ENCODE data around the gene PPIG.

GRCh38 chr2:169667583-169667982, 83.4 kb downstream of the PPIG start:
- TF ChIP-seq, protein P1, sequence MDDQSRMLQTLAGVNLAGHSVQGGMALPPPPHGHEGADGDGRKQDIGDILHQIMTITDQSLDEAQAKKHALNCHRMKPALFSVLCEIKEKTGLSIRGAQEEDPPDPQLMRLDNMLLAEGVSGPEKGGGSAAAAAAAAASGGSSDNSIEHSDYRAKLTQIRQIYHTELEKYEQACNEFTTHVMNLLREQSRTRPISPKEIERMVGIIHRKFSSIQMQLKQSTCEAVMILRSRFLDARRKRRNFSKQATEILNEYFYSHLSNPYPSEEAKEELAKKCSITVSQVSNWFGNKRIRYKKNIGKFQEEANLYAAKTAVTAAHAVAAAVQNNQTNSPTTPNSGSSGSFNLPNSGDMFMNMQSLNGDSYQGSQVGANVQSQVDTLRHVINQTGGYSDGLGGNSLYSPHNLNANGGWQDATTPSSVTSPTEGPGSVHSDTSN (CRISPR knock-in tag; IDR thresholded peaks at IDR 0.05): no peak
- TF ChIP-seq CTCF (tag by site-specific recombination; IDR thresholded peaks at IDR 0.05) (no peak), ZNF311 (tag by site-specific recombination; IDR thresholded peaks at IDR 0.05; ENCODE audit: borderline replicate concordance) (no peak), ZNF274 (IDR thresholded peaks at IDR 0.05; ENCODE audit: low read length) (no peak), ZNF274 (tag by site-specific recombination; IDR thresholded peaks at IDR 0.05; ENCODE audit: borderline replicate concordance) (no peak), ZNF76 (tag by site-specific recombination; IDR thresholded peaks at IDR 0.05; ENCODE audit: borderline replicate concordance, low read depth) (no peak), ZNF670 (tag by site-specific recombination; IDR thresholded peaks at IDR 0.05; ENCODE audit: low read depth) (no peak), ZNF239 (tag by site-specific recombination; IDR thresholded peaks at IDR 0.05) (no peak)
- TF ChIP-seq, protein P2, sequence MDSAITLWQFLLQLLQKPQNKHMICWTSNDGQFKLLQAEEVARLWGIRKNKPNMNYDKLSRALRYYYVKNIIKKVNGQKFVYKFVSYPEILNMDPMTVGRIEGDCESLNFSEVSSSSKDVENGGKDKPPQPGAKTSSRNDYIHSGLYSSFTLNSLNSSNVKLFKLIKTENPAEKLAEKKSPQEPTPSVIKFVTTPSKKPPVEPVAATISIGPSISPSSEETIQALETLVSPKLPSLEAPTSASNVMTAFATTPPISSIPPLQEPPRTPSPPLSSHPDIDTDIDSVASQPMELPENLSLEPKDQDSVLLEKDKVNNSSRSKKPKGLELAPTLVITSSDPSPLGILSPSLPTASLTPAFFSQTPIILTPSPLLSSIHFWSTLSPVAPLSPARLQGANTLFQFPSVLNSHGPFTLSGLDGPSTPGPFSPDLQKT (IDR thresholded peaks at IDR 0.05; ENCODE audit: borderline replicate concordance, low read depth, low read length): no peak

Data from HEK293 (cell line).